GF-D8 (cell line): Measurements from ENCODE around the gene MRPS31.
"Not testable (repeated sequence)": the region's sequence is repeated elsewhere in the genome, so short reads cannot be mapped to it uniquely, and the experiment has no call there.

ENCODE experiments used
- DNase-seq: peaks from one replicate; lab custom pipeline; 2025; lab: John Stamatoyannopoulos, UW

The MRPS31 gene

GRCh38 chr13:40789275-40790153, 18.5 kb upstream of the MRPS31 start, which contains the start of gene SLC25A15:
TSS of gene SLC25A15 (plus strand) at chr13:40789611. CDS start at chr13:40793227, 3,616 bp downstream.
- DNase-seq = peak; percentile 76

GRCh38 chr13:40788540-40789274, 17.7 kb upstream of the MRPS31 start:
- not testable (repeated sequence) for DNase-seq

GRCh38 chr13:40787062-40787461, 16.1 kb upstream of the MRPS31 start:
- no peak for DNase-seq

DNA sequence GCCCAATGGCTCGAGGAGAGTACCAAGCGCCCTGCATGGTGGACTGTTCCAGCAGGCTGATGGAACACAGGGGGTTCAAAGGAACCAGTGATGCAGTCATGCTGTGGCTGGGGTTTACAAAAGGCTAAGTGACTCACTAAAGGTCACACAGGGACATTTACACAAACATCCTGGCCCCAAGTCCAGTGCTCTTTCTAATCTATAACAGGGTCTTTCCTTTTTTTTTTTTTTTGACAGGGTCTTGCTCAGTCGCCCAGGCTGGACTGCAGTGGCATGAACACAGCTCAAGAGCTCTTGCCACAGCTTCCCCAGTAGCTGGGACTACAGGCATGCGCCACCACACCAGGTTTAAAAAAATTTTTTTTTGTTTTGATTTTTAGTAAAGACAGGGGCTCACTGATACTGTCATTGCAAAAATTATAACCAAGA, 15.6 kb upstream of the MRPS31 start:
- no peak for DNase-seq

DNA sequence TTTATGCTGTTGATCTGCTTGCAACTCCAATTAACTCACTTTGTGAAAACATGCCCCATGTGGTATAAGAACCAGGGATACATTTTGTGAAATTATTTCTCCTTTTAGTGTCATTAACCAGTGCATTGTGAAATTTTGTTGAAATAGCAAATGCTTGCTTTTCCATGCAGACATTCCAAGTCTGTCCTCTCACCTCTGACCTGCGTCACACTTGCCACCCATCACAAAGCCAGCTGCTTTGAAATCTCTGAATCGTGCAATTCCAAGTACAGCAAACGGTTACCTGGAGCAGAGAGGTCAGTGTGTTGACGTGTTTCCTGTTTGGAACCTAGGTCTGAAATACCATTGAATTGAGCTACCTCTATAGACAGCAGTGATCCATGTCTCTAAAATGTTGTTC, 13.6 kb upstream of the MRPS31 start:
- DNase-seq = no peak

DNA sequence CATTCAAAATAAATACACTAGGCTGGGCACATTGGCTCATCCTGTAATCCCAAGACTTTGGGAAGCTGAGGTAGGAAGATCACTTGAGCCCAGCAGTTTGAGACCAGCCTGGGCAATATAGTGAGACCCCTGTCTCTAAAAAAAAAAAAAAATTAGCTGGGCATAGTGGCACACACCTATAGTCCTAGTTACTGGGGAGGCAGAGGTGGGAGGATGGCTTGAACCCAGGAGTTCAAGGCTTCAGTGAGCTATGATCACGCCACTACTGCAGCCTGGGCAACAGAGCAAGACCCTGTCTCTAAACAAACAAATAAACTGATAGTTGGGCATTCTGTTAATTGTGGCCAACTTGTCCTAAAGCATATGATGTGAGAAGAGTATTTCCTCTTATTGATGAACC, 12.0 kb upstream of the MRPS31 start:
- not testable (repeated sequence) for DNase-seq

GRCh38 chr13:40781717-40782116, 10.7 kb upstream of the MRPS31 start:
- DNase-seq = no peak

DNA sequence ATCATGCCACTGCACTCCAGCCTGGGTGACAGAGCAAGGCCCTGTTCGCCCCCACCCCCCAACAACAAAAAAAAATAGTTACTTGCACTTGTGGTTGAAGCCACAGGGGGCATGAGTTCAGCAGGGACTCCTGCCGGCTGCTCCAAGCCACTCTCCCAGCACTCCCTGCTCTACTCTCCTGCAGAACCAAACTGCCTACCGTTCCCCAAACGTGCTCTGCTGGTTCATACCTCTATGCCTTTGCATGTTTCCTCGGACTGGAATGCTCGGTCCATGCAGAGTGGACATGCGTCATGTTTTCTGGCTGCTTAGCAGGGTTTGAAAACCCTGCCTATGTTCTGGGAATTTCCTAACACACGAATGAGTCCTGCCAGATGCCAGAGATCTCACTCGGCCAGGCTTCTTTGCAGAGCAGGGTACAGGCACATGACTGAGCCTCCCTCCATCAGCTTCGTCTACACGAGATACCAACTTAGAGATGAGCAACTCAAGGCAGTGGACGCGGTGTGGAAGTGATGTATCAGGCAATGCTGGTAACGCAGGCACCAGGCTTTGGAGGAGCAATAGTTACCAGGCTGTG, 9.9 kb upstream of the MRPS31 start:
- DNase-seq = no peak

- no peak for DNase-seq
Measured at GRCh38 chr13:40779796-40780285, 8.9 kb upstream of the MRPS31 start.

- DNase-seq = no peak
Measured at GRCh38 chr13:40779049-40779448, 8.1 kb upstream of the MRPS31 start.

DNA sequence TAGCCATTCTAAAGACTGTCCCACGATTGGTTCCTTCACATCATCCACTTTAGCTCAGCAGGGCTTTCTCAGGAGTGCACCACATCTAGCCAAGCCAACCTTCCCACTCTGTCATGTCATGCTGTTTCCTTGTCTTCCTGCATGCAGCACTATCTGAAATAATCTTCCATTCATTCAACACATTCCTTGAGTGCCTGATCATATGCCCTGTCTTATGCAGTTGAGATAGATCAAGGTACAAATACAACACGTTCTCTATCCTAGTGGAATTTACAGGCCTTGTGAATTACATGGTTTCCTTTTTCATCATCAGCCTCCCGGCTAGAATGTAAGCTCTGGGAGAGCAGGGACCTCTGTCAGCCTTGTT, 6.8 kb upstream of the MRPS31 start:
- DNase-seq = no peak

- peak; percentile 72 for DNase-seq
Measured at GRCh38 chr13:40777166-40777808, 6.3 kb upstream of the MRPS31 start.

DNA sequence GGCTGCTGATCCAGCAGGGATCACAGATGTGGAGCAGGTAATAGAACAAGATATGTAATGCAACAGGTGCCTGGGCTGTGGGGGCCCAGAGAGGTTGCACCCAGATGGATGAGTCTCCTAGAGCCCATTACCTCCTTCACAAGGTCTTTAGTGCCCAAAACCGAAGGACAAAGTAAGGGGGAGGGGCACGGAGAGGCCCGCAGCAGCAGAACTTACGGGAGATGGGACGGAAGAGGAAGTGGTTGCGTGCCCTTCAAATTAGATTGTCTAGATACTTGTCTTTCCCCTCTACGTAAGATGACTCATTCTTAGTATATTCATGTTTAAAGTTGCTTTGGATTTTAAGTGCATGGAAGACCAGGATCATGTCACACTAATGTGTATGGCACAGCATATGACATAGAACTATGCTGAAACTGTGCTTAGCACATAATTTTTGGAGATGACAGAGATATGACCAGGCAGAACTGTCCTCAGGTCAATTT, 5.7 kb upstream of the MRPS31 start:
- peak; percentile 79 for DNase-seq

GRCh38 chr13:40776232-40776631, 5.2 kb upstream of the MRPS31 start:
- DNase-seq = no peak

GRCh38 chr13:40774672-40775071, 3.7 kb upstream of the MRPS31 start:
- DNase-seq = no peak

DNA sequence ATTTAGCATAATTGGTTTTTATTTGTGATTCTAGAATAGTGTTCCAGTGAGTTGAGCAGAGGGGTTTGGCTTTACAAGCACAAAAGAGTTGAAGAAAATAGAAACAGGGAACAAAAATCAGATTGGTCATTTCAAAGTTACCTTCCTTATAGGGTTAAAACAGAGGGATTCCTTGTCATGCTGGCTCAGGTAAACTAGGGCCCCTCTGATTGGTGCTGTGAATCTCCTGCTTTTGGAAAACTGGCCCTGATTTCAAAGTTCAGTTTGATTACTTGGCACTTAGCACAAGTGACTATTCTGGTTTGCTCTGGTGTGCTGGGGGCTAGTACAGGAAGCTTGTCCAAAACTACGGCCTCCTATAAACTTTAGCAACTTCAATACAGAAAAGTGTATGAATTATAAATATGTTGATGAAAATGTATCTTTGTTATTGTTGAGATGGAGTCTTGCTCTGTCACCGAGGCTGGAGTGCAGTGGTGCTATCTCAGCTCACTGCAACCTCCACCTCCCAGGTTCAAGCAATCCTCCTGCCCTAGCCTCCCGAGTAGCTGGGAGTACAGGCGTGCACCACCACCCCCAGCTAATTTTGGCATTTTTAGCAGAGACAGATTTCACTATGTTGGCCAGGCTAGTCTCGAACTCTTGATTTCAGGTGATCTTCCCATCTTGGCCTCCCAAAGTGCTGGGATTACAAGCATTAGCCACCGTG, 1.9 kb upstream of the MRPS31 start:
- DNase-seq = no peak

DNA sequence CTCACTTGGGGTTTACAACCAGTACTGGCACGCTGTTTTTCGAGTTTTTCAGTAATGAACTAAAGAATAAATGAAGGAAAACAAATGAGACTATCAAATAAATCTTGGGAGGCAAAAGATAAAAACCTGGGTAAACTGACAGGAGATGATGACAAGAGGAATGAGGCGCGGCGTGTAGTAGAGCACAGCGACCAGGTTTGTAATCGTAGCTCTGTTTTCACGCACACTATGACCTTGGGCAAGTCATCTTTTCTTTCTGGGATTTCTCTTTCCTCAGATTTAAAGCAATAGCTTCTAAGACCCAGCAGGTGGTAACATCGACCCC, 419 bp downstream of the MRPS31 start:
- no peak for DNase-seq

- DNase-seq = no peak
Measured at GRCh38 chr13:40769970-40770369, 1.0 kb downstream of the MRPS31 start.

- DNase-seq = no peak
Measured at GRCh38 chr13:40765602-40766001, 5.4 kb downstream of the MRPS31 start.

DNA sequence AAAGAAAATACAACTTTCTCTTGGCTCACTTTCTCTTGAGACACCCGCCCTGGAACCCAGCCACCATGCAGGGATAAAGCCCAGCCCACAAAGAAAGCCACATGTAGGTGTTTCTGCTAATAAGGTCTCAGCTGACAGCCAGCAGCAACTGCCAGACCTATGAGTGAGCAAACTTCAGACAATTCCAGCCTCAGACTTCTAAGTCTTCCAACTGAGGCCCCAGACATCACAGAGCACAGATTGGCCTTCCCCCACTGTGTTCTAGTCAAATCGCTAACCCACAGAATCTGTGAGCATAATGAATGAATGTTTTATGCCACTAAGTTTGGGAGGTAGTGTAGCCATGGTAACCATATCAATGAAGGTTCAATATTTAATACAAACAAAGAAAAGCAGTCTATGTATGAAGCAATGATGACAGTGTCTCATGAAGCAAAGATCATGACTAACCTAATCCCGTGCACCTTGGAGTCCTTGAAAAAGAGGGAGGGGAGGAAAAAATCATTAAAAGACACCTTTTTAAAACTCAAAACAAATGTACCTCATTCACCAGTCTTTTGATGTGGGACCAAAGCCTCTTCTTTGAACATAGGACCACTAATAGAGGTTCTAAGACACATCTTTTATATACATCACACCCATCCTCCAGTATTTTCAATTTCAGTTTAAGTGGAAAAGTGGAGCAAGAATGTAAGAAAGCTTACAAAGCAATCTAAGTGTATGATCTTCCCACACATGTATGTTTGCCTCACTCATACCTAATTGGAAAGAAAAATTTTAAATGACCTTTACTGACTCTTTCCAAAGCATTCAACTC, 6.2 kb downstream of the MRPS31 start:
- DNase-seq = no peak

DNA sequence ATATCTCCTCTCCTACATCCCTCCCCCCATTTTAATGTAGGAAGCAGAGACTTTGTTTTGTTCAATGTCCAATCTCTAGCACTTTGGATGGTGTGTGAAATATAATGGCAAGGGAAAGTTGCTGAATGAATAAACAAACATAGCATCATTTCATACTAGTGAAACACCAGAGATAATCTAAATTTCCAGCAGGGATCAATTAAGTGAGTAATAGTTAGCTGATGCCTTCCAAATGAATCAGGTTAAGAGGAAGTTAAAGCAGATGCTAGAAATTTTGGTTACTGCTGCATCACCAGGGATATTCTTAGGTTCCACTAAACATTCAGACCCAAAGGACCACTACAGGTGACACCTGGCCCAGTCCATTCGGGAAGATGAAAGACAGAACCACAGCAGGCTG, 8.1 kb downstream of the MRPS31 start:
- DNase-seq = no peak
